Lung (tissue), 12 donors: ENCODE results near the gene SLC25A17. TPM values are rescaled to one million over a fixed set of nuclear protein-coding genes. Genes with fewer than 3 reads are reported as not detected.

ENCODE experiments used
- ATAC-seq: fragments of 200-7000 bp; cut with Tn5 transposase; one replicate; pipeline ENCODE4 v1.9.1; 2020; ENCODE audit warnings: moderate number of reproducible peaks; ENCODE audit not compliant: insufficient read depth, low FRiP score
- DNase-seq, 3 donors: peaks; one replicate each; pipeline ENCODE4 v3.0.0-alpha.2; 2013 to 2017
- H3K27ac ChIP-seq, 2 donors: one replicate each; pipeline ENCODE4 v1.5.1; 2013; ENCODE audit warnings: mild to moderate bottlenecking in 2 of 2, moderate library complexity in 2 of 2, control low read depth in 1 of 2, inconsistent platforms in 1 of 2, low read depth in 1 of 2, low read length in 1 of 2
- H3K27me3 ChIP-seq, 3 donors: one replicate each; pipeline ENCODE4 v1.5.1; 2013; ENCODE audit warnings: low read length in 2 of 3; ENCODE audit not compliant: control insufficient read depth in 3 of 3, insufficient read depth in 3 of 3
- H3K36me3 ChIP-seq, 4 donors: one replicate each; pipeline ENCODE4 v1.5.1; 2013; ENCODE audit warnings: low read length in 4 of 4, mild to moderate bottlenecking in 1 of 4, moderate library complexity in 1 of 4; ENCODE audit not compliant: control insufficient read depth in 4 of 4, insufficient read depth in 4 of 4
- H3K4me1 ChIP-seq, 5 donors: one replicate each; pipeline ENCODE4 v1.5.1; 2013; ENCODE audit warnings: low read length in 5 of 5, mild to moderate bottlenecking in 2 of 5, moderate library complexity in 1 of 5; ENCODE audit not compliant: control insufficient read depth in 5 of 5, insufficient read depth in 5 of 5
- H3K4me3 ChIP-seq: one replicate; pipeline ENCODE4 v1.5.1; 2013; ENCODE audit warnings: mild to moderate bottlenecking, control low read depth, moderate library complexity
- H3K9ac ChIP-seq, 2 donors: one replicate each; pipeline ENCODE4 v1.5.1; 2013; ENCODE audit warnings: low read length in 2 of 2, control low read depth in 1 of 2; ENCODE audit not compliant: insufficient read depth in 1 of 2
- H3K9me3 ChIP-seq, 4 donors: one replicate each; pipeline ENCODE4 v1.5.1; 2013; ENCODE audit warnings: low read length in 3 of 4, mild to moderate bottlenecking in 1 of 4, moderate library complexity in 1 of 4; ENCODE audit not compliant: control insufficient read depth in 4 of 4, insufficient read depth in 3 of 4
- WGBS, 2 donors: extraction: QIAGEN DNeasy Blood & Tissue Kit; methylation state at CpG; one replicate each; pipeline ENCODE4 v1.1.7; 2013; 5-methylcytosine and 5-hydroxymethylcytosine counted together
- polyA plus RNA-seq, 2 donors: library from polyadenylated mRNA; stranded (reverse); fragments of 200-250 nt; gene quantifications; one replicate each; pipeline ENCODE4 v1.2.1, GENCODE V29; 2013
- total RNA-seq, 2 donors: library from RNA; depleted of rRNA in 1 of 2; stranded (reverse); fragments of >200 nt in 1 of 2; gene quantifications; one replicate each; pipeline ENCODE4 v1.2.1, GENCODE V29; 2014 to 2021
- TF ChIP-seq, protein P1 (sequence below): IDR thresholded peaks from 2 replicates; pipeline ENCODE4 v1.5.1; 2012; ENCODE audit warnings: mild to moderate bottlenecking; ENCODE audit errors: control extremely low read depth, extremely low read depth
- donor health status: control.
- donor health status: control.
- donor health status: Bipolar disorder and iron deficiency.
- donor health status: healthy.
- donor health status: DM: yes; HTN: yes; CAD: no.

Gene SLC25A17
- total and polyA plus RNA-seq, 4 donors = 13.7 to 17.4 (median 15.5) TPM

DNA sequence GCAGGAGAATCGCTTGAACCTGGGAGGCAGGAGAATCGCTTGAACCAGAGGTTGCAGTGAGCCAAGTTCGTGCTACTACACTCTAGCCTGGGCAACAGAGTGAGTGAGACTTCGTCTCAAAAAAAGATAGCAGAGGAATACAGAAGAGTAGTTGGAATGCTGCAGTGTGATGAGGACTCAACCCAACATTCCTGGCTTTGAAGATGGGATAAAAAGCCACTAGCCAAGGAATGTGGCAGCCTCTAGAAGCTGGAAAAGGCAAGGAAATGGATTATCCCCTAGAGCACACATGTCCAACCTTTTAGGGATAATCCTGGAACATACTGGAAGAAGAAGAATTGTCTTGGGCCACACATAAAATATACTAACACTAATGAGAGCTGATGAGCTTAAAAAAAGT, 13.9 kb downstream of the SLC25A17 start:
- TF ChIP-seq, protein P1, sequence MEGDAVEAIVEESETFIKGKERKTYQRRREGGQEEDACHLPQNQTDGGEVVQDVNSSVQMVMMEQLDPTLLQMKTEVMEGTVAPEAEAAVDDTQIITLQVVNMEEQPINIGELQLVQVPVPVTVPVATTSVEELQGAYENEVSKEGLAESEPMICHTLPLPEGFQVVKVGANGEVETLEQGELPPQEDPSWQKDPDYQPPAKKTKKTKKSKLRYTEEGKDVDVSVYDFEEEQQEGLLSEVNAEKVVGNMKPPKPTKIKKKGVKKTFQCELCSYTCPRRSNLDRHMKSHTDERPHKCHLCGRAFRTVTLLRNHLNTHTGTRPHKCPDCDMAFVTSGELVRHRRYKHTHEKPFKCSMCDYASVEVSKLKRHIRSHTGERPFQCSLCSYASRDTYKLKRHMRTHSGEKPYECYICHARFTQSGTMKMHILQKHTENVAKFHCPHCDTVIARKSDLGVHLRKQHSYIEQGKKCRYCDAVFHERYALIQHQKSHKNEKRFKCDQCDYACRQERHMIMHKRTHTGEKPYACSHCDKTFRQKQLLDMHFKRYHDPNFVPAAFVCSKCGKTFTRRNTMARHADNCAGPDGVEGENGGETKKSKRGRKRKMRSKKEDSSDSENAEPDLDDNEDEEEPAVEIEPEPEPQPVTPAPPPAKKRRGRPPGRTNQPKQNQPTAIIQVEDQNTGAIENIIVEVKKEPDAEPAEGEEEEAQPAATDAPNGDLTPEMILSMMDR = no peak
- Histone ChIP-seq H3K27ac (no peak overlapping the region), H3K36me3 (peaks cover 0 to 2% (median 0%) of the 10 kb centered on the region in 4 donors), H3K27me3 (no peaks in the 10 kb centered on the region), H3K4me1 (peaks cover 0 to 12% (median 0%) of the 10 kb centered on the region in 5 donors), H3K9ac (no peak overlapping the region), H3K4me3 (no peak overlapping the region), H3K9me3 (no peaks in the 10 kb centered on the region)
- WGBS, 2 donors = 91 to 92% methylated on average over 4 of the region's 4 CpGs
- ATAC-seq (no peak), DNase-seq (no peak)

DNA sequence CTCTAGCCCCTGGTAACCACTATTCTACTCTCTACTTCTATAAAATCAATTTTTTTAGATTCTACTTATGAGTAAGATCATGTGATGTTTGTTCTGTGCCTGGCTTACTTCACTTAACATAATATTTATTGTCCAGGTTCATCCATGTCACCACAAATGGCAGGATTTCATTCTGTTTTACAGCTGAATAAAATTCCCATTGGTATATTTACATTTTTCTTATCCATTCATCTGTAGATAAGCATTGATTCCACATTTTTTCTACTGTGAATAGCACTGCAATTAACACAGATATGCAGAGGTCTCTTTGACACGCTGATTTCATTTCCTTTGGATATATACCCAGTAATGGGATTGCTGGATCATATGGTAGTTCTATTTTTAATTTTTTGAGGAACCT, 15.8 kb downstream of the SLC25A17 start:
- Histone ChIP-seq H3K4me1 (peaks cover 0 to 4% (median 0%) of the 10 kb centered on the region in 5 donors), H3K9ac (no peak overlapping the region), H3K27ac (no peak overlapping the region), H3K4me3 (no peak overlapping the region), H3K27me3 (no peaks in the 10 kb centered on the region), H3K36me3 (peaks cover 0 to 2% (median under 1%) of the 10 kb centered on the region in 4 donors), H3K9me3 (no peaks in the 10 kb centered on the region)
- DNase-seq = no peak
- no peak for ATAC-seq
- 86 to 90% methylated on average over 1 of the region's 1 CpG for whole genome bisulfite sequencing, 2 donors
- TF ChIP-seq, protein P1 = no peak

DNA sequence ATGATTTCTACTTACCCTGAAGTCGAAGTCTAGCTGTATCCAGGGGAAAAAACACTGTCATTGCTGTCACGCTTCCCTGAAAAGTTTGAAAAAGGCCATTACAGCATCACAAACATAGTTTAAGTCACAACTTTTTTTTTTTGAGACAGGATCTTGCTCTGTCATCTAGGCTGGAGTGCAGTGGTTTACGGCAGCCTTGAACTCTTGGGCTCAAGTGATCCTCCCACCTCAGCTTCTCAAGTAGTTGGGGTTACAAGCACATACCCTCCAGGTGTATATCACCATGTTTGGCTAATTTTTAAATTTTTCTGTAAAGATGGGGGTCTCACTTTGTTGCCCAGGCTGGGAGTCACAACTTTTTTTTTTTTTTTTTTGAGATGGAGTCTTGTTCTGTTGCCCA, 20.1 kb downstream of the SLC25A17 start:
- WGBS, 2 donors = 91 to 95% methylated on average over 3 of the region's 3 CpGs
- Histone ChIP-seq H3K4me3 (no peak overlapping the region), H3K4me1 (peaks cover 0 to 2% (median 0%) of the 10 kb centered on the region in 5 donors), H3K9ac (no peak overlapping the region), H3K9me3 (no peaks in the 10 kb centered on the region), H3K27me3 (no peaks in the 10 kb centered on the region), H3K36me3 (peaks cover 0 to 4% (median 0%) of the 10 kb centered on the region in 4 donors), H3K27ac (no peak overlapping the region)
- TF ChIP-seq, protein P1 = no peak
- DNase-seq (no peak), ATAC-seq (no peak)

DNA sequence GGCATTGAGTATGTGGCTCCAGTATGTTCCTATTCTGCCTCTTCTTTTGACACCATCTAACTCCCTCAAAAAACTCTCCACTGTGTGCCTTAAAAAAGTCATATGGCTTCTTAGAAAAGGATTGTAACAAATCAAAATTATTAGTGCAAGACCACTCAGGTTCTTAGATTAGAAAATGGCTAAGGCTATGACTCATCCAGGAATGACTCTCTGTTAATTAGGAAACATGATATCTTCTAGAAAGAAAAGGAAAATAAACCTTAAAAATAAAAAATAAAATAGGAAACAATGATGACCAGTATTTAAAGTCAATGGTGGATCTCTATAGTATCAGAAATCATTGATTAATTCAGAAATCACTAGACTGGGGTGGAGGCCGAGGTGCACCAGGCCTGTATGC, 21.7 kb downstream of the SLC25A17 start:
- Histone ChIP-seq H3K9me3 (no peaks in the 10 kb centered on the region), H3K27ac (no peak overlapping the region), H3K9ac (no peak overlapping the region), H3K4me1 (no peaks in the 10 kb centered on the region), H3K36me3 (peaks cover 0 to 4% (median 2%) of the 10 kb centered on the region in 4 donors), H3K27me3 (no peaks in the 10 kb centered on the region), H3K4me3 (no peak overlapping the region)
- ATAC-seq (no peak), DNase-seq (no peak)
- TF ChIP-seq, protein P1 = no peak
- 95 to 96% methylated on average over 1 of the region's 1 CpG for WGBS, 2 donors
